GM21390 (cell line): Measurements from ENCODE around the gene SLC6A3.

ENCODE experiments used
- ATAC-seq: cut with Tn5 transposase; IDR thresholded peaks from one replicate; pipeline ENCODE4 v1.9.1; 2021; ENCODE audit not compliant: unreplicated experiment

Gene SLC6A3

DNA sequence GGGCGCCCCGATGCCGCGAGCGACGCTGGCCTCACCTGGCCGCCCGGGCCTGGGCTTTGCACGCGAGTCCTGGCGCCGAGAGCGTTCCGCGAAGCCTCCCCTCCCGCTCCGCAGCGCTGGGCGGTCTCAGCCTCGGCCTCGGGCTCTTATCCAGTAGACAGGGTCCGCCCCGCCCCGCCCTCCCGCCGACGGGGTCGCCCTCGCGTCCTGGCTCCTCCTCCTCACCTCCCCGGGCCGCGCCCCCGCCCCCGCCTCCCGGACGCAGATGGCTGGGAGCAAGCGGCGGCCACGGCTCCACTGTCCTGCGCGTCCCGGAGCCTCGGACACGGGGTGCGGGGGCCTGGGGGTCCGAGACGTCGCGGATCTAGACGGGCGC lies at the start of gene SLC6A3:
SLC6A3 (minus strand) TSS at position 128 of the 376 bp plus-strand sequence. CDS start 2,243 bp downstream, outside the sequence.
- ATAC-seq: no peak

DNA sequence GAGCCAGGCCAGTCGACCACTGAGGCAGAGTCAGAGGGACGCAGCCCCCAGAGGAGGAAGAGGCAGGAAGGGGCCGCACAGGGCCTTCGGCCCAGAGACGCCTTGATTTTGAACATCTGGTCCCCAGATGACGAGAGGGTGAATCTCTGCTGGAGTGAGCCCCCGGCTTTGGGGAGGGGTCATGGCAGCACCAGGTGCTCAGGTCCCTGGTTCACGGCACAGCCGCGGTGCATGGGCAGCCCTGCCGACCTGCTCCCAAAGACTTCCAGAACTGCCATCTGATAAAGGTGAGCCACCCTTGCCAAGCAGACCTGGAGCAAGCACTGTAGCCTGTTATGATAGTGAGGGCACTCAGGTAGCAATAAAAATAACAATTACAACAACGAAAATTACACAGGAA lies 48.7 kb upstream of the SLC6A3 start:
- no peak for ATAC-seq

DNA sequence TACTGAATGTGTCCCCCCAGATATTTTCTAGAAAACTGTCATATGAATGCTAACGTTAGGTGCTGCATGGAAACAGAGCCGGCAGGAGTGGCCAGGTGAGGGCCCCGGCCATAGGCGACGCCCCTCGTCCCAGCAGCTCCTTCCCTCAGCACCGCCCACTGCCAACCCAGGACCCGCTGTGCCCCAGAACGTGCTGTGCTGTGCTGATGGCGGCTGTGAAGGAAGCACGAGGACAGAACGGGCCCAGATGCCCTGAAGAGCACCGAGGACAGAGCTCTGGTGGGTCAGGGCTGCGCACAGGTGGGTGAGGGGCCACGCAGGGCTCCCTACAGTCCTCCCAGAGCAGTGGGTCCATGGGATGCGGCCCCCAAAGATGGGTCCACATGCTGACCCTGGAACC lies 48.2 kb upstream of the SLC6A3 start:
- ATAC-seq: no peak

DNA sequence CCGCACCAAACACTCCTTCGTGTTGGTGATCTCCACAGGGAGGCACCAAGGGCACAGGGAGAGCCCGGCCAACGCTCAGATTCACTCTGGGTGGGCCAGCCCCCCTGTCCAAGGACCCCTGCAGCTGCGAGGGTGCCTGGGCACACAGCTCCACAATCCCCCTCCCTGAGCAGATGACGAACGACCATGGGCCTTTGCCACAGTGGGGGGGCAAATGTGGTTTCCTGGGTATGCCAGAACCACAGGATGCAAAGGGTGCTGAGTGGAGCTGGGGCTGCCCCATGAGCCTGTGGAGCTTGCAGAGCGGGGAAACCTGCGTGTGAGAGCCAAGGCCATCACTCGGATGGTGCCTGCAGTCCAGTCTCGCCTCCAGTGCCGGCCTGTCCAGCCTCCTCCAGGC lies 47.5 kb upstream of the SLC6A3 start:
- ATAC-seq: no peak

DNA sequence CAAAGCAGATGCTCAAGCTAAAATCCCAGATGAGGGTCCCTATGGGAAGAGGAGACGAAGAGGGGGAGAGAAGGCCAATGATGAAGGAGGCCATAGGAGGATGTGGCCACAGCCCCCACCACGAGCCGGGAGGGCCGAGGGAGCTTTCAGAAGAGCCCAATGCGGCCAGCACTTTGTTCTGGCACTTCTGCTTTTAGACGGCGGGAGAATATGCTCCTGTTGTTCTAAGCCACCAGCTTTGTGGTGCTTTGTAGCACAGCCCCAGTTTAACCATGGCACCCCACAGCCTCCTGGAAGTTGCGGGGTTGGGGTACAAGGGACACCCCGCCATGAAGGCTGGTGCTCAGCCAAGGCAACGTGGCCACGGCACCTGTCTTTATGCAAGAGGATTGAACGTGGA lies 45.1 kb upstream of the SLC6A3 start:
- ATAC-seq: no peak

DNA sequence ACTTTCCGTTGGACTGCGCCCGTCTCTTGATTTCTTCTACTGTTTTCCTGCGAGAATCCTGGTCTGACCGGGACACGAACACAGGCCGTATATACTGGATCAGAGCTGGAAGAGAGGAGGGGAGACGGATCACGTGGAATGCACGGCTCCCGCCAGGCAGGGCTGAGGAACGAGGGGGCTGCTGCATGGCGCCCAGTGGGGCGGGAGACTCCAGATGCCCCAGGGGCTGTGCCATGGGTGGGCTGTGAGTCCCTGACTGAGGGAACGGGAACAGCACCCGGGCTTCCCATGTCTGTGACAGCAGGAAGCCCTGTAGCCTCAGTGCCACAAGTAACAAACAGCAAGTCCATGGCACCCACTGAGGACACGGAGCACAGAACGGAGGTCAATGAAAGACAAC lies 44.5 kb upstream of the SLC6A3 start:
- ATAC-seq: no peak

DNA sequence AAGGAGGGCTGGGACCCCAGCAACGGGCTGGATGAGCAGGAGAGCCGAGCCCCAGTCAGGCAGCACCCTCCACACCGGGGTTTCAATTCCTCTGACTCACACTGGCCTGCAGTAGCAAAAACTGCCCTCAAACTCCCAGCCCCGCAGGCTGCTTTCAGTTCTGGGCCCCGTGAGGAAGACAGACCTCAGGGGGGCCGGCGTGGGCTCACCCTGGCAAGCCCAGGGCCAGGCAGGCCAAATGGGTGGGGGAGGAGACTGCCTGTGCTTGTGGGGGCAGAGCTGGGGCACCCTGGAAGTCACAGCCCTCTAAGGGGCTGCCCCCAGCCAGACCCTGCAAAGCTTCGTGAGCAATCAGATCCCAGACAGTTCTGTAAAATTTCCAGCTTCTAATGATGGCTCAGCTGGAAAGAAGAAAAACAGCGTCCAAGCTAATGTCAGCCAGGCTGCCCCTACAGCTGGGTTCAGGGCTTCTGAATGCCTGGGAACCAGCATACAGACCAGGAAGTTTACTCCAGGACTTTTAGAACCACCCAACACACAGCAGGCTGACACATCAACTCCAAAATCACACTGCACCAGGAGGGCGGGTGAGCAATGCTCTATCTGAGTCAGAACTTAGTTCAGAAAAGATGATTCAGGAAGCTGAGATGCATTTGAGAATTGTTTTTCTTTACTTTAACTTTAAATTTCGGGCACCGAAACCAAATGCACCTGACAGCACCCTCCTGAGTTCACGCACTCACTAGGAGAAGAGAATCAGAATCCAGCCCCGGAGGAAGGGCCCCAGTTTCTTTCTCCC lies 43.8 kb upstream of the SLC6A3 start:
- ATAC-seq: peak; percentile 51

DNA sequence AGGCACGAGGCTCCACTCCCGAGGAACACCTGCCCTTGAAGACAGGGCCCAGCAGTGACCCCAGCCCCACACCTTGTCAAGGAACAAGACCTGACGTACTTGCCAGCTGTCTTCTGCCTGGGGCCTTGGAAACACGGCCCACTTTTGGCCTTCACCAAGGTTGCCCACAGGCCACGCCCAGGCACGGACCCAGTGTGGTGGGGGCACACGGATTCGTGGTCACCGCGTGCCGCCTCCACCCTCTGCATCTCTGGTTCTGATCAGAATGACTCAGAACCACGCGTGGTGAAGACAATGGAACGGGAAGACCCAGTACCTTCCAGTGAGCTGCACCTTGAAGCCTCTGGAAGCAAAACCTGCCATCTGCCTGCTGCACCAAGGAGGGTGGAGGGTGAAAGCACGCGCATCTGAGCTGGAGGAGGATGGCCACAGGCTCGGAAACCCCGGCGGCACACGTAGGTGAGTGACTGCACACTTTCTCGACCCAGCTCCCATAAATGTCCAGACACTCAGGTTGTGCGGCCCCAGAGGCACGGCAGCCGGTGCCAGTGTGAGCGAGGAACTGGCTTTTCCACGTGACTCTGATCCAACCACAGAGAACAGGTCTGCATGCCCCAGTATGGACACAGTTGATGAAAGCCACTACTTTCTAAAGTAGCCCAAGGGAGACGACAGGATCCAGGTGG lies 42.0 kb upstream of the SLC6A3 start:
- ATAC-seq: no peak

DNA sequence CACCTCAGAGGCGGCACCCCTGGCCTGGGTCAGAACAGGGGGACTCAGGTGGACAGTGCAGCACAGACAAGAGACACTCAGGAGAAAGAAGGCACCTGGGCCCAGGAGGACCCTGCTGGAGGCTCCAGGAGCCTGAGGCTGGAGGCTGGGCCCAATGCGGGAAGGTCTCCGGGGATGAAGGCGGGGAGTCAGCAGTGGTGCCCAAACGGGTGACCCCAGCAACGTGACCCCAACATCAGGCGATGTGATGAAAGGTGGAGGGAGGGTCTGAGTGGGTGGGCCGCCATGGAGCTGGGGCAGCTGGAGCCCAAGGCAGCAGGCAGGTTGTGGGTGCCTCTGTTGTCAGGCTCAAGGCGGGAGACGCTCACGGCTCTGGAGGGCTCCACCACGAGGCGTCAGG lies 41.0 kb upstream of the SLC6A3 start:
- ATAC-seq: no peak

DNA sequence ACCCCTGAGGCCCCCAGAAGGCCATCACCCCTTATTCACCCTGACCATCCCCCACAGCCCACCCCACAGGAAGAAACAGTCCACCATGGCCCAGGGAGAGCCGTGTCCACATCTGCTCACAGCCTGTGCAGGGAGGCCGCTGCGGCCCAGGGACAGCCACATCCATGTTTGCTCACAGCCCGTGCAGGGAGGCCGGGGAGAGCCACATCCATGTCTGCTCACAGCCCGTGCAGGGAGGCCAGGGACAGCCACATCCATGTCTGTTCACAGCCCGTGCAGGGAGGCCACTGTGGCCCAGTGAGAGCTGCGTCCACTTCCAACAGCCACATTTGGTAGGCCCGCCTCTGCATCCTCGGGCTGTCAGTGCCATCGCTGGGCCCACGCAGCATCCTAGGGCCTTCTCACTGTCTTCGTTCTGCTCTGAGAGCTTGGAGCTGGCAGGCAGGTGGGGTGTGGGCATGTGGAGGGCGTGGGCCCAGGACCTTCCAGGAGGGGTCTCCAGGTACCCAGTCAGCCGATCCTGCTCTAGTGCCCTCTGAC lies 40.4 kb upstream of the SLC6A3 start:
- no peak for ATAC-seq

DNA sequence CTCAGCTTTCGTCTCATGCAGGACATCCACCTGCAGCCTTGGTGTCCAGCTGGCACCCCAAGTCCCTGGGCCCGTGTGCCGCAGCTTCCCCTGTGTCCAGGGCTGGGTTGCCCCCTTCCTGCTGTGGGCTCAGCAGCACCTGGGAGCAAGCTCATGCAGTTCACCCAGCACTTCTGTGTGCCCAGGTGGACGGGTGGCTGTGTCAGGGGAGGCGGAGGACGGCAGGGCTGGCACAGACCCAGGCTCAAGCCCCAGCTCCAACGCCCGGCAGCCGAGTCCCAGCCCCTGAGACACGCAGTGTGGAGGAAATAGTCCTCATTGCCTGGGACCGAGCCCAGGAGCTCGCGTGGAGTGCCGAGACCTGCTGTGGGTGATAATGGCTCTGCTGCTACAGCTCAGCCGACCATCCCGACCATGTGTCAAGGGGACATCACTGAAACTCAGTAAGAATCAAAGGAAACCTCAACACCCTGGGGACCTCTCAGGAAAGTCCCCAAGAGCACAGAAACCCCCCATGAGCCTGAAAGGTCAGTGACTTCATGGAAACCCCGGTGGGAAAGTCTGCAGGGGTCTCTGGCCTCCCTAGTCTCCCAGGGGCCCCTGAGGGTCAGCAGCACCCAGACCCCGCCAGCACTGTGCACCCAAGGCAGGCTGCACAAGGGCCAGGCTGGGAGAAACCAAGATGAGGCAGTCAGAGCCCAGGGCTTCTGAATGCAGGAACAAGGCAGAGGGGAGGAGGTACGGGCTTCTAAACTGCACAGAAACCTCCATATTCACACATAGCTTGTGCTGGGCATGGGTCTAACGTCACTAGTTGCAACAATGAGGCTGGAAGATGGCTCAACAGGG lies 39.7 kb upstream of the SLC6A3 start:
- ATAC-seq: peak; percentile 47

DNA sequence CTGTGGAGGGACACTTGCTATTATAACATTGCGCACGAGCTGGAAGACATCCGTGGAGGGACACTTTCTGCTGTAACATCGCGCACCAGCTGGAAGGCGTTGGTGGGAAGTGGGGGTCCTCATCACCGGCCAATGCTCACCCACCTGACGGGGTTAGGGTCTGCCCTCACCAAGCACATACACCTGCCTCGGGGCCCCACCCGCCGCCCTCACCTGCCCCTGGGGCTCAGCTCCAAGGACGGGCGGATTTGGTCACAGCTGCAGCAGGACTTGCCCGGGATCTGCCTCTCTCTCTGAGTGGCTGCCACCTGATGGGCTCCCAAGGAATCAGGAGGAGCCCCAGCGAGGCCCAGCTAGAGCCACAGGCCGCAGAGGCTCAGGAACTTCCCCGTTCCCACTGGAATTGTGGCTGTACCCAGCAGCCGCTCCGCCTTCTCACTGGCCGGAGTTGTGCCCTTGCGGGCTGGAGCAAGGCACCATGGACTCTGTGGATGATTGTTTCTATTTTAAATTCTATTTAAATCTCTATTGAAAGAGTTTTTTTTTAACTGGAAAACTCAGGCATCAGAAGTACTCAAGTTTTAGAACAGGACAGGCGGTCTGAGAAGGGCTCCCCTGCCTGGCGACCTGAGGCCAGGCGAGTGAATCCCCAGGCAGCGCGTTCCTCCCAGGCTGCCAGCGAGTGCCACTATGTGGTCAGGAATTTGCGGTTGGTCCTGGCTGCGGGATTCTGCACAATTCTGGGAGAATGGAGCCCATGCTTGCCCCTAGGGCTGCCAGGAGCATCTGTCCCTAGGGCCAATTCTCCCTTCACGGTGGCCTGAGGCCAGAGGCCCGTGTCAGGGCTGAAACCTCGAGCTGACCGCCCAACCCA lies 38.9 kb upstream of the SLC6A3 start:
- ATAC-seq: no peak

DNA sequence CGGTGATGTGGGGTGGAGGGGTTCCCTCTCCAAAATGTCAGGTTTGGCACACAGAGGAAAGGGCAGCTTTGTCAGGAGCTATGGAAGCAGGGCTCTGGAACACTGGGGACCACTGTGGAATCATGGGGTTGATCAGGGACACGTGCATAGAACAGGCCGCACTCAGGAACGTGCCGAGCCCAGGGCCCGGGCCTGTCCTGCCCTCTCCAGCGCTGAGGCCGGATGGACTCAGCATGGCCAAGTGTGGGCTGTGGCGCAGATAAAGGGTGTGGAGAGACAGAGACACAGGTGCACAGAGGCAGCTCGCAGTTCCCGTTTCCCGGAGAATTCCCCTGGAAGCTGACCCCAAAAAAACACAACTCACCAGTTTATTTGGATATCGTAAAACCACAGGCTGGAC lies 37.8 kb upstream of the SLC6A3 start:
- no peak for ATAC-seq

DNA sequence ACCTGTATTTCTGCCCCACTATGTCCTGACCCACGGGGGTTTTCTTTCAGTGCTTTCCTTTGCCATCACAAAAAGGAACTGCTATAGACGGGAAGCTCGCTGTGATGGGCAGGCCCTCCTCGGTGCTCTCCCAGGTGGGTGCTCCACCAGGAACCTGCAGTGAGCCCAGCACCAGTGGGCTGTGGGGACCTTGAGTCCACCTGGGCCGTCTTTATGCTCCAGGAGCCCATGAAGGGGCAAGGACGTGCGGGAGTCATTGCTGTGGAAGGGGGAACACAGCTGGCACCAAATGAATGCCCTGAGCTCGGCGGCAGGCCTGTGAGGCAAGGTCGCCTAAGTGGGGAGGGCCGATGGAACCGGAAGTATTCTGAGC lies 36.7 kb upstream of the SLC6A3 start:
- no peak for ATAC-seq

DNA sequence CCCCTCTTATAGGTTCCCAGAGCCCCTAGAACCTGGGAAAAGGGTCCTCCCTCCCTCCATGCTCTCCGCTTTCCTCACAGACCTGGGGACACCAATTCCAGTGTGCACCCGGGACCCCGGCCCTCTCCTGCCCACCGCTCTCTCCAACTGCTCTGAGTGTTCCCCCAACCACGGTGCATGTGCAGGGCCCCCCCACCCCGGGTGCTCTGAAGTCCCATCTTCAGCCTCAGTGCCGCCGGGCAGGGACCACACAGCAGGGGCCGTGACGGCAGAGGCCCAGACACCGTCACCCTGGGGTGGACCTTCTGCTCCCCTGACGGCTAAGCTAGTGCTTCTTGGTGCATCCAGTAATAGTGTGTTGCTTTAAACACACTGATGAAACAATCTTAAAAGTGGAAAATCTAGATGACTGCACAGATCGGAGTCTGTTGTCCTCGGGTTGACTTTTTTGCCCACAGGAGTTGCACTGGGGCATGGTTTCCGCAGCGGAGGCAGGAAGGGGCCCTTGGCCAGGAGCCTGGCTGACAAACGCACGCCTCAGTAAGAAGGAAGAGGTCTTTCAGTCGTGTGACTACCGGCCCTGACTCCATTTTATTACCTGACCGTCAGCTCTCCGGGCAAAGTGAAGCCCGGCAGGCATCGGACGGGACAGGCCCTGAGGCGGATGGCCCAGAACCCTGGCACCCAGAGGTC lies 36.2 kb upstream of the SLC6A3 start:
- ATAC-seq: no peak

DNA sequence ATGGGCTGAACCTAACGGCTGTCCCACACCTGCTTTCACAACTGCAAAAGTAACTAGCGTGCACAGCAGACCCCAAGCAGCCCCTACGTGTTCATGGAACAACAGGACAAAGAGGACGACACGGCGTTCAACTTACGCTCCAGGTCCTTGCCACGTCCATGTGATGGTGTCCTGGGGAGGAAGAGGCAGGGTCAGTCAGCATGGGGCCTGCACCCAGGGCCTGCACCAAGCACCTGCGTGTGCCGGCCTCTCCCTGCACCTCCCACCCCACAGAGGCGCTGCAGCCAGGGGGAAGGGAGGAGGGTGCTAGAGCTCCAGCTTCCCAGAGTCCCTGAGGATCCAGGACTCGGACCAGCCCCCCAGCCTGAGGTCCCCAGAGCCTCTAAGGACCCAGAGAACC lies 35.6 kb upstream of the SLC6A3 start:
- no peak for ATAC-seq

DNA sequence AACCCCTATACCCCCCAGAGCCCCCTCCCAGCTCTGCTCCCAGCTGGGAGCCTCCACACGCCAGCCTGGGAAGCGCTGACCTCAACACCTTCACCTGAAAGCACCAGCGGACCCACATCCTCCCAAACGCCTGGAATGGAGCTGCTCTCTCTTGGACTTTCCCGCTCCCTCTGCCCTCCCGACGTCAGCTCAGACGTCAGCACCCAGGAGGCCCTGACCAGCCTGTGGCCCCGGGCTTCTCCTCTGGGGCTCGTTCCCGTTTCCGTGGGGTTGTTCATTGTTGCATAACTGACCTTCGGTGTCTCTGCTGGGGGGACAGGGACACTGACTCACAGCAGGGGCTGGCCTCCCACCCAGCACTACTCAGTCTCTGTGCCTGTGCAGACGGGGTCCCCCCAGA lies 35.0 kb upstream of the SLC6A3 start:
- no peak for ATAC-seq

DNA sequence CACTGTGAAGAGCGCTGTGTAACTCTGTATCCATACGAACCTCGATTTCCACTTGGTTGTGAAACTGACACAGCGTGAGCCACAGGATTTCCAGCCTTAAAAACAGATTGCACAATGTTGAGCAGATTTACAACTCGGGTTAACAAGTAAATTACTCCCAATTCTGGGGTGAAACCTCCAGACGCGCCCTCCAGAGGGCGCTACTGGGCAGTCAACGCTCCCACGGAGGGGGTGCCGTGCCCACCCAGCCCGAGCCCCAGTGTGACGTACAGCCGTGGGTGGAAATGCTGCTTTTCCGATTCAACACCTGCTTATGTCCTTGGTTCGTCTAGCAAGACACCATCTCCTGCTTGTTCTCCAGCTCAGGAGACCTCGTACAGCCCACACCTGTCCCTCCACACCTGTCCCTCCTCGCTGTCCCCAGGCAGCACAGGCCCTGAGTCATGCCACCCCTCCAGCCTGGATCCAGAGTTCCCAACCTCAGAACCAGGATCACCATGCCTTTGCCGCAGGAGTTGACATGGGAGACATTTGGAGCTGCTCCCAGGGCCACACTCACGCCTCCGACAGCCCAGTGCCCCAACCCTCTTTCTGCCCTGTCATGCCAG lies 34.4 kb upstream of the SLC6A3 start:
- ATAC-seq: no peak

DNA sequence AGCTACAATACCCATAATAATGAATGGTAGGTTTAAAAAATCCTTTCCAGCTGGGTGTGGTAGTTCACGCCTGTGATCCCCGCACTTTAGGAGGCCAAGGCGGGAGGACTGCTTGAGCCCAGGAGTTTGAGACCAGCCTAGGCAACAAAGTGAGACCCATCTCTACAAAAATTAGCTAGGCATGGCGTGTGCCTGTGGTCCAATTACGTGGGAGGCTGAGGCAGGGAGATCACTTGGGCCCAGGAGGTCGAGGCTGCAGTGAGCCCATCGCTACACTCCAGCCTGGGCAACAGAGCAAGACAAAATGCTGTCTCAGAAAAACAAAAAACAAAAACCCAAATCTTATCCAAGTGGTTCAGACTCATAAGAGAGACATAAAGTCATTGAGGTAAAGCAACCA lies 33.8 kb upstream of the SLC6A3 start:
- ATAC-seq: no peak
